ENCODE measurements around the gene RNASEH2A.
"Not testable (repeated sequence)": the region's sequence is repeated elsewhere in the genome, so short reads cannot be mapped to it uniquely, and the experiment has no call there.

The RNASEH2A gene

GRCh38 chr19:12793290-12794195, 12.8 kb upstream of the RNASEH2A start:
- peak; percentile 93 for DNase-seq (ENCODE audit: low read depth)

- DNase-seq (ENCODE audit: low read depth): peak; percentile 13
These were observed 12.0 kb upstream of the RNASEH2A start for GRCh38 chr19:12794196-12794941.

- DNase-seq (ENCODE audit: low read depth): no peak
These were observed 11.4 kb upstream of the RNASEH2A start for GRCh38 chr19:12794971-12795381.

- DNase-seq (ENCODE audit: low read depth): peak; percentile 85
These were observed 10.0 kb upstream of the RNASEH2A start for GRCh38 chr19:12796146-12797071.

GRCh38 chr19:12797141-12797587, 9.2 kb upstream of the RNASEH2A start:
- DNase-seq (ENCODE audit: low read depth): no peak

GRCh38 chr19:12797607-12798006, 8.8 kb upstream of the RNASEH2A start:
- DNase-seq (ENCODE audit: low read depth): not testable (repeated sequence)

GRCh38 chr19:12799742-12800465, 6.5 kb upstream of the RNASEH2A start:
- no peak for DNase-seq (ENCODE audit: low read depth)

GRCh38 chr19:12800466-12800770, 6.0 kb upstream of the RNASEH2A start:
- no peak for DNase-seq (ENCODE audit: low read depth)

- DNase-seq (ENCODE audit: low read depth): peak; percentile 31
These were observed 5.4 kb upstream of the RNASEH2A start for GRCh38 chr19:12800923-12801465.

- peak; percentile 84 for DNase-seq (ENCODE audit: low read depth)
These were observed 4.7 kb upstream of the RNASEH2A start, which contains the start of the genes PRDX2 and THSD8 for GRCh38 chr19:12801466-12802266. Gene PRDX2 (minus strand): TSS chr19:12801800. CDS start chr19:12801261, 539 bp downstream. Gene THSD8 (plus strand): TSS chr19:12802069. CDS start chr19:12802072, 3 bp downstream.

GRCh38 chr19:12802267-12803106, 3.9 kb upstream of the RNASEH2A start:
- DNase-seq (ENCODE audit: low read depth): peak; percentile 42

- no peak for DNase-seq (ENCODE audit: low read depth)
These were observed 2.3 kb upstream of the RNASEH2A start for GRCh38 chr19:12804051-12804450.

- no peak for DNase-seq (ENCODE audit: low read depth)
These were observed 8.7 kb downstream of the RNASEH2A start for GRCh38 chr19:12815088-12815487.

- DNase-seq (ENCODE audit: low read depth): not testable (repeated sequence)
These were observed 10.8 kb downstream of the RNASEH2A start for GRCh38 chr19:12817188-12817587.

GRCh38 chr19:12817810-12818209, 11.4 kb downstream of the RNASEH2A start:
- DNase-seq (ENCODE audit: low read depth): not testable (repeated sequence)

- peak; percentile 55 for DNase-seq (ENCODE audit: low read depth)
These were observed 15.4 kb downstream of the RNASEH2A start for GRCh38 chr19:12821761-12822160.

GRCh38 chr19:12825254-12826131, 19.1 kb downstream of the RNASEH2A start:
- DNase-seq (ENCODE audit: low read depth): peak; percentile 41

GRCh38 chr19:12828494-12828893, 22.1 kb downstream of the RNASEH2A start:
- peak; percentile 52 for DNase-seq (ENCODE audit: low read depth)
